ENCODE measurements around the gene RIMKLA. TPM values are rescaled to one million over a fixed set of nuclear protein-coding genes. Genes with fewer than 3 reads are reported as not detected.
A peak's percentile ranks its signal among the peaks of the same experiment; 100 is the strongest.

RIMKLA gene
- total RNA-seq, 2 experiments from 2014 or later, result 0.11 TPM; not detected in 1

DNA sequence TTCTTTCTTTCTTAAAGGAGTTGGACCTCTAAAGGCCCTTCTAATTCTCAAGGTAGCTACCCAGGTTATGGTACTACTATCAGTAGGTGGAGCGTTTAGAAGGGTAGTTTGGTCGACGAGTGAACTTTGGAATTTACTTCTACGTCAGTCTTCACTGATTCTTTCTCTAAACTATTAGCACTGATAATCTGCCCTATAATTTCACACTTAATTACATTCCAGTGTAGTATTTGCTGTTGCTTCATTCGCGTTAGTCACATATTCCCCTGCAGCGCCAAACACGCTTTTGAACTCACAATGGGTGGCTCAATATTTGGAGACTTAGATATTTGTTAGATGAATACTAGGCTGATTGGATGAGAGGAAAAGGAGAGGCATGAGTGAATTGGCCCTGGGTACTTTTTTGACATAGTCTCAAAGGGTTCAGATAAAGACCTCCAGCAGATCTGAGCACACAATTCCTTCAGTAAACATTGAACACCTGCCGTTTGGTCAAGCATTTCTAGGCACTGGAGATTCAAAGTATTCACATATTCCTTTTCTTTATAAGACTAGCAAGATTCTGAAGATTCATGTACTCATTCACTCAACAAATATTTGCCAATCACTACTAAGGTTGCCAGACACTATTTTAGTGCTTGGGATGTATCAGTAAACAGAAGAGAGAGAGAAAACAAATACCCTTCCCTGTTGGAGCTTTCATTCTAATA, 44.6 kb upstream of the RIMKLA start:
- no peaks in the 10 kb centered on the region for H3K36me3 ChIP-seq (ENCODE audit: insufficient read depth, low read length)
- H3K36me3 Mint-ChIP-seq (ENCODE audit: low read depth), result peaks cover 17% of the 10 kb centered on the region
- H3K9me3 ChIP-seq (ENCODE audit: control insufficient read depth in 1 of 2, insufficient read depth in 1 of 2, low read length in 2 of 2), result no peaks in the 10 kb centered on the region
- H3K27me3 Mint-ChIP-seq, result no peaks in the 10 kb centered on the region
- H3K4me3 Mint-ChIP-seq, result peak overlapping the region; percentile 92
- no peaks in the 10 kb centered on the region for H3K27me3 ChIP-seq (ENCODE audit: control insufficient read depth in 1 of 2, insufficient read depth in 2 of 2, low read length in 2 of 2)
- ChIA-PET POLR2A (interaction anchor here (0.7 to 4.9 kb wide), 2 partner anchors 16 to 17 kb away, joined by 3 to 31 read pairs; no protein-coding TSS in a partner anchor), CTCF (no interaction called here)
- peak overlapping the region; percentile 84 to 86 for H3K27ac ChIP-seq (ENCODE audit: low read depth in 1 of 2, low read length in 2 of 2)
- no peak for DNase-seq
- peaks cover 48% of the 10 kb centered on the region for H3K4me1 Mint-ChIP-seq (ENCODE audit: low read depth)
- H3K4me3 ChIP-seq (ENCODE audit: low read length), result peak overlapping the region; percentile 88
- H3K9me3 Mint-ChIP-seq, result no peaks in the 10 kb centered on the region
- peaks cover 14% of the 10 kb centered on the region for H3K4me1 ChIP-seq (ENCODE audit: insufficient read depth, low read length)
- TF ChIP-seq, protein P1, sequence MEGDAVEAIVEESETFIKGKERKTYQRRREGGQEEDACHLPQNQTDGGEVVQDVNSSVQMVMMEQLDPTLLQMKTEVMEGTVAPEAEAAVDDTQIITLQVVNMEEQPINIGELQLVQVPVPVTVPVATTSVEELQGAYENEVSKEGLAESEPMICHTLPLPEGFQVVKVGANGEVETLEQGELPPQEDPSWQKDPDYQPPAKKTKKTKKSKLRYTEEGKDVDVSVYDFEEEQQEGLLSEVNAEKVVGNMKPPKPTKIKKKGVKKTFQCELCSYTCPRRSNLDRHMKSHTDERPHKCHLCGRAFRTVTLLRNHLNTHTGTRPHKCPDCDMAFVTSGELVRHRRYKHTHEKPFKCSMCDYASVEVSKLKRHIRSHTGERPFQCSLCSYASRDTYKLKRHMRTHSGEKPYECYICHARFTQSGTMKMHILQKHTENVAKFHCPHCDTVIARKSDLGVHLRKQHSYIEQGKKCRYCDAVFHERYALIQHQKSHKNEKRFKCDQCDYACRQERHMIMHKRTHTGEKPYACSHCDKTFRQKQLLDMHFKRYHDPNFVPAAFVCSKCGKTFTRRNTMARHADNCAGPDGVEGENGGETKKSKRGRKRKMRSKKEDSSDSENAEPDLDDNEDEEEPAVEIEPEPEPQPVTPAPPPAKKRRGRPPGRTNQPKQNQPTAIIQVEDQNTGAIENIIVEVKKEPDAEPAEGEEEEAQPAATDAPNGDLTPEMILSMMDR (IDR thresholded peaks at IDR 0.05), result no peak
- ATAC-seq (ENCODE audit: poor library complexity), result no peak
- intact Hi-C loops (cut with DNase I, micrococcal nuclease), result loop anchor here (2.0 to 10.0 kb wide), 12 partner anchors 15 to 836 kb away; partner anchors contain the start of genes YBX1 (in 2 of the 2), CCDC30 (in 1 of the 2), CFAP57 (in 1 of the 2) and EBNA1BP2 (in 1 of the 2)
- H3K27ac Mint-ChIP-seq, result peak overlapping the region; percentile 86

- TF ChIP-seq, protein P1 (IDR thresholded peaks at IDR 0.05), result no peak
- DNase-seq (no peak), ATAC-seq (ENCODE audit: poor library complexity) (no peak)
- H3K4me3 Mint-ChIP-seq, result peak overlapping the region; percentile 62
- H3K27me3 Mint-ChIP-seq, result no peaks in the 10 kb centered on the region
- Histone ChIP-seq H3K27me3 (ENCODE audit: control insufficient read depth in 1 of 2, insufficient read depth in 2 of 2, low read length in 2 of 2) (no peaks in the 10 kb centered on the region), H3K36me3 (ENCODE audit: insufficient read depth, low read length) (no peaks in the 10 kb centered on the region), H3K9me3 (ENCODE audit: control insufficient read depth in 1 of 2, insufficient read depth in 1 of 2, low read length in 2 of 2) (no peaks in the 10 kb centered on the region), H3K4me3 (ENCODE audit: low read length) (no peak overlapping the region), H3K4me1 (ENCODE audit: insufficient read depth, low read length) (peaks cover 14% of the 10 kb centered on the region), H3K27ac (ENCODE audit: low read depth in 1 of 2, low read length in 2 of 2) (no peak overlapping the region)
- H3K4me1 Mint-ChIP-seq (ENCODE audit: low read depth), result peaks cover 39% of the 10 kb centered on the region
- intact Hi-C loops (cut with DNase I, micrococcal nuclease), result loop anchor here (5.0 to 10.0 kb wide), 8 partner anchors 160 to 835 kb away; partner anchors contain the start of genes YBX1 (in 2 of the 2), CFAP57 (in 1 of the 2), EBNA1BP2 (in 1 of the 2) and HIVEP3 (in 1 of the 2)
- ChIA-PET CTCF (no interaction called here), POLR2A (interaction anchor here (0.7 kb wide), 1 partner anchor 17 kb away, joined by 3 read pairs; no protein-coding TSS in a partner anchor)
- H3K36me3 Mint-ChIP-seq (ENCODE audit: low read depth), result peaks cover 17% of the 10 kb centered on the region
- no peaks in the 10 kb centered on the region for H3K9me3 Mint-ChIP-seq
- peak overlapping the region; percentile 31 for H3K27ac Mint-ChIP-seq
These were observed 43.6 kb upstream of the RIMKLA start for GRCh38 chr1:42336978-42337377.

DNA sequence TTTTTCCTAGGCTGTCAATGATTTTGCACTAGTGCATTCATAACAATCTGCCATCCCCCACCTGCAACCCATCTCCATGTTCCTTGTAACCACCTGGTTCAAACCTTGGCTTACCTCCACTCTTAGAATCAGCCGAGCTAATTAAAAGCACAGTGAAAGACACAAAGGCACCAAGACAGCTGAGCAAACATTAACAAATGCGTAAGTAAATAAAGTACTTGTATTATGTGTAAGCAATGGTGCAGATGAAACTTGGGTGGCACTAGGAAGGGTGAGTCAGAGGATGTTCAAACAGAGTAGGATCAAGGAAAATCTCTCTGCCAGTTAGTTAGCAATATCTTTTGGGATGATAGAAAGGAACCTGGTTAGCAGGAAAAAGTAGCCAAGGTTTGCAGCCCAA, 40.5 kb upstream of the RIMKLA start:
- no peak overlapping the region for H3K4me3 Mint-ChIP-seq
- DNase-seq, result no peak
- H3K9me3 Mint-ChIP-seq, result no peaks in the 10 kb centered on the region
- no peak for ATAC-seq (ENCODE audit: poor library complexity)
- peaks cover 9% of the 10 kb centered on the region for H3K36me3 Mint-ChIP-seq (ENCODE audit: low read depth)
- Histone ChIP-seq H3K4me1 (ENCODE audit: insufficient read depth, low read length) (peaks cover 10% of the 10 kb centered on the region), H3K27ac (ENCODE audit: low read depth in 1 of 2, low read length in 2 of 2) (no peak overlapping the region), H3K9me3 (ENCODE audit: control insufficient read depth in 1 of 2, insufficient read depth in 1 of 2, low read length in 2 of 2) (no peaks in the 10 kb centered on the region), H3K27me3 (ENCODE audit: control insufficient read depth in 1 of 2, insufficient read depth in 2 of 2, low read length in 2 of 2) (no peaks in the 10 kb centered on the region), H3K4me3 (ENCODE audit: low read length) (no peak overlapping the region), H3K36me3 (ENCODE audit: insufficient read depth, low read length) (no peaks in the 10 kb centered on the region)
- H3K27me3 Mint-ChIP-seq, result no peaks in the 10 kb centered on the region
- ChIA-PET CTCF (no interaction called here), POLR2A (interaction anchor here (0.6 to 1.2 kb wide), 2 partner anchors 427 to 1308 kb away, joined by 3 to 5 read pairs; partner anchors contain the start of genes C1orf50 and P3H1)
- peaks cover 15% of the 10 kb centered on the region for H3K4me1 Mint-ChIP-seq (ENCODE audit: low read depth)
- H3K27ac Mint-ChIP-seq, result no peak overlapping the region
- TF ChIP-seq, protein P1 (IDR thresholded peaks at IDR 0.05), result no peak
- intact Hi-C loops (cut with DNase I, micrococcal nuclease), result loop anchor here in 1 of 2 experiments (5.0 kb wide), 1 partner anchor 407 kb away; no protein-coding TSS in a partner anchor
